CD4-positive, alpha-beta T cell treated with Interleukin-4 for 1 hour (primary cell): ENCODE measurements around the gene VSIG4.
"Not testable (repeated sequence)": the region's sequence is repeated elsewhere in the genome, so short reads cannot be mapped to it uniquely, and the experiment has no call there.

Experiments
- DNase-seq, 2 donors: peaks; one replicate each; pipeline ENCODE4 v3.0.0-alpha.2; 2020 to 2022

Gene VSIG4

GRCh38 chrX:65975161-65975751 is 64.6 kb downstream of the VSIG4 start:
- DNase-seq = not testable (repeated sequence)
